Glutamatergic neuron (in vitro differentiated cells): ENCODE results near the gene EPB41. TPM values are rescaled to one million over a fixed set of nuclear protein-coding genes. Genes with fewer than 3 reads are reported as not detected.

Experiments
- DNase-seq: peaks from one replicate; pipeline ENCODE4 v3.0.0; 2022
- H3K27ac Mint-ChIP-seq: one replicate; pipeline ENCODE4 v1.8.0; 2020; ENCODE audit warnings: mild to moderate bottlenecking, mixed read lengths, inconsistent platforms; ENCODE audit not compliant: unreplicated experiment
- H3K27me3 Mint-ChIP-seq: one replicate; pipeline ENCODE4 v1.8.0; 2020; ENCODE audit warnings: mild to moderate bottlenecking, moderate library complexity, mixed read lengths, inconsistent platforms; ENCODE audit not compliant: unreplicated experiment
- H3K36me3 Mint-ChIP-seq: one replicate; pipeline ENCODE4 v1.8.0; 2020; ENCODE audit warnings: mild to moderate bottlenecking, mixed read lengths, inconsistent platforms; ENCODE audit not compliant: unreplicated experiment
- H3K4me1 Mint-ChIP-seq: one replicate; pipeline ENCODE4 v1.8.0; 2020; ENCODE audit warnings: mild to moderate bottlenecking, low read depth, mixed read lengths, inconsistent platforms; ENCODE audit not compliant: unreplicated experiment
- H3K4me3 Mint-ChIP-seq: one replicate; pipeline ENCODE4 v1.8.0; 2020; ENCODE audit warnings: mild to moderate bottlenecking, mixed read lengths, inconsistent platforms; ENCODE audit not compliant: unreplicated experiment
- H3K9me3 Mint-ChIP-seq: one replicate; pipeline ENCODE4 v1.8.0; 2020; ENCODE audit warnings: mild to moderate bottlenecking, moderate library complexity, mixed read lengths, inconsistent platforms; ENCODE audit not compliant: unreplicated experiment
- total RNA-seq: library from RNA; stranded (reverse); fragmentation: NEBNext Ultra II Directional; extraction: Animal tissue kit (Norgen Biotek cat#: 25700); gene quantifications from one replicate; pipeline ENCODE4 v1.2.1, GENCODE V29; 2021; ENCODE audit not compliant: unreplicated experiment
- TF ChIP-seq, protein P1 (sequence below): fragments of 200-600 bp; sonication (generic); IDR thresholded peaks from one replicate; pipeline ENCODE4 v1.5.0; 2021; ENCODE audit not compliant: partially characterized antibody, unreplicated experiment

The EPB41 gene
- total RNA-seq, 1 donor from 2014 or later: 213 TPM

DNA sequence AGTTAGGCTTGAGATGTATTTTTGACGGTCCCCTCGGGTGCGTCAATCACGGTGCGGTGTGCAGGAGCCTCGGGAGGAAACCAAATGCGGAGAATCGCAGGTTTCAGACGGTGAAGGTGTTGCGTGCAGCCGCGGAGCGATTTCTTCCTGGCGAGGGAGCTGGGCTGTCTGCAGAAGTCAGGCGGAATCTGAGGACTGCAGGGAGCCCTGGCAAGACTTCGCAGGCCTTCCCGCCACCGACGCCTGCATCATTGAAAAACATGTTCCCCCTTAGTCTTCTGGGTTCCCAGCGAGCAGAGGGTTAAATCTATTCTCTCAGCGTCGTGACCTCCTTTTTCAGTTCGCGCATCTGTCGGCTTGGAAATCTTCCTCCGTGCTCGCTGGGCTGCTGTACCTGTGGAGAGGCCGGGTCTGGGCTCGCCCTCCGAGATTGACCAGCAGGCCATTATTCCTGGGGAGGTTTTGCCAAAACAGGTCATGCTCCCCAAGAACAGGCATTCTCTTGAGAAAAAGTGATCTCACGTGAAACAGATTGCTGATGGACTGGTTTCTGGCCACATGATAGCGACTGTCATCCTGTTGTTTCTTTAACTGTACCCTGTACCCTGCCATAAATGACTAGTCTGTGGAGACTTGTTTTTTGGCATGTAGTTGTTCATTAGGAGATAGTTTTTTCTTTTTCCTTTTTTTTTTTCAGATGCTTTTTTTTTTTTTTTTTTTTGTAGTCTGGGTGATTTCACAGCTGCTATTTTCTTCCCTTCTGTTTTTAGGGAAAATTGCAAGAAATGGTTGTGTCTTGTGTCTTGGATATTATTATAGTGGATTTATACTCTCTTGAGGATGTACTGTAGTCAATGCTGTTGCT lies 894 bp downstream of the EPB41 start:
- Mint-ChIP-seq H3K36me3 (no peaks in the 10 kb centered on the region), H3K9me3 (peaks cover 16% of the 10 kb centered on the region), H3K4me3 (peak overlapping the region; percentile 97), H3K27me3 (peaks cover 17% of the 10 kb centered on the region), H3K27ac (peak overlapping the region; percentile 100), H3K4me1 (peaks cover 35% of the 10 kb centered on the region)
- DNase-seq: peak; percentile 55
- TF ChIP-seq, protein P1, sequence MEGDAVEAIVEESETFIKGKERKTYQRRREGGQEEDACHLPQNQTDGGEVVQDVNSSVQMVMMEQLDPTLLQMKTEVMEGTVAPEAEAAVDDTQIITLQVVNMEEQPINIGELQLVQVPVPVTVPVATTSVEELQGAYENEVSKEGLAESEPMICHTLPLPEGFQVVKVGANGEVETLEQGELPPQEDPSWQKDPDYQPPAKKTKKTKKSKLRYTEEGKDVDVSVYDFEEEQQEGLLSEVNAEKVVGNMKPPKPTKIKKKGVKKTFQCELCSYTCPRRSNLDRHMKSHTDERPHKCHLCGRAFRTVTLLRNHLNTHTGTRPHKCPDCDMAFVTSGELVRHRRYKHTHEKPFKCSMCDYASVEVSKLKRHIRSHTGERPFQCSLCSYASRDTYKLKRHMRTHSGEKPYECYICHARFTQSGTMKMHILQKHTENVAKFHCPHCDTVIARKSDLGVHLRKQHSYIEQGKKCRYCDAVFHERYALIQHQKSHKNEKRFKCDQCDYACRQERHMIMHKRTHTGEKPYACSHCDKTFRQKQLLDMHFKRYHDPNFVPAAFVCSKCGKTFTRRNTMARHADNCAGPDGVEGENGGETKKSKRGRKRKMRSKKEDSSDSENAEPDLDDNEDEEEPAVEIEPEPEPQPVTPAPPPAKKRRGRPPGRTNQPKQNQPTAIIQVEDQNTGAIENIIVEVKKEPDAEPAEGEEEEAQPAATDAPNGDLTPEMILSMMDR: no peak

DNA sequence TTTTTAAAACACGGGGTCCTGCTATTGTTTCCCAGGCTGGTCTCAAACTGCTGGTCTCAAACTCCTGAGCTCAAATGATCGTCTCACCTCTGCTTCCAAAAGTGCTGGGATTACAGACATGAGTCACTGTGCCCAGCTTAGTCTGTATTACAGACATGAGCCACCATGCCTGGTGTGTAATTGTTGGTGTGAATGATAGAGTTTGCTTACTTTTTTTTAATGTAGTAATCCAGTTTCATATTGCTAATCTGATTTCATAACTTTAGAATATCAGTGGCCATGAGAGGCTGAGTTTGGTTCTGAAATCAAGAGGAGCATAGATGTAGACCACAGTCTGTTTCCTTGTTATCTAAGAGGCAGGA lies 3.4 kb downstream of the EPB41 start:
- TF ChIP-seq, protein P1: no peak
- Mint-ChIP-seq H3K27me3 (peaks cover 12% of the 10 kb centered on the region), H3K27ac (no peak overlapping the region), H3K4me1 (peaks cover 27% of the 10 kb centered on the region), H3K36me3 (no peaks in the 10 kb centered on the region), H3K9me3 (peaks cover 11% of the 10 kb centered on the region), H3K4me3 (peak overlapping the region; percentile 97)
- no peak for DNase-seq

DNA sequence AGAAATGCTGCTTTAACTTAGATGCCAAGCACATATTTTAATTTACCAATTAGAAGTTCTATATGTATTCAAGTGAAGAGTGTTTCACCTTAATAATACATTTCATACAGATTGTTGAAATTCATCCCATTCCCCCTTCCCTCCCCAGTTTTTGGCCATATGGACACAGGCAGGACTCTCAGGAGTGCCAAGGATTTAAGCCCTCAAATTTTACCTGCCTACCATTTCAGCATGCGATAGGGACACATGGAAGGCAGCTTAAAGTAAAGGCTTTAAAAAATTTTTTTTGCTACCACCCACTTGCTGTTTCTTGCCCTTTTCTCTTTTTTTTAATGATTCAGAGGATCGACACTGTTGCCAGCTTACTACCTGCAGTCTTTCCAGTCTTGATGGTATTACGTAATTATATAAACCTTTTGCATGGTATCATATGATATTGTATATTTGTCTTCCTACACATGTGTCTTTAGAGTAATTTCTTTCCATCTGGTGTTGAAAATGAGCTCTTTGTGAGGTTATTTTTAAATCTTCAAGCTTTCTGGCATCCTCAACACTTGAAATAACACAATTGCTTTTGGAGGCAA lies 7.0 kb downstream of the EPB41 start:
- H3K9me3 Mint-ChIP-seq: no peaks in the 10 kb centered on the region
- no peak for DNase-seq
- H3K4me3 Mint-ChIP-seq: no peak overlapping the region
- peak overlapping the region; percentile 4 for H3K27ac Mint-ChIP-seq
- TF ChIP-seq, protein P1: no peak
- H3K27me3 Mint-ChIP-seq: no peaks in the 10 kb centered on the region
- peaks cover 33% of the 10 kb centered on the region for H3K4me1 Mint-ChIP-seq
- H3K36me3 Mint-ChIP-seq: no peaks in the 10 kb centered on the region

DNA sequence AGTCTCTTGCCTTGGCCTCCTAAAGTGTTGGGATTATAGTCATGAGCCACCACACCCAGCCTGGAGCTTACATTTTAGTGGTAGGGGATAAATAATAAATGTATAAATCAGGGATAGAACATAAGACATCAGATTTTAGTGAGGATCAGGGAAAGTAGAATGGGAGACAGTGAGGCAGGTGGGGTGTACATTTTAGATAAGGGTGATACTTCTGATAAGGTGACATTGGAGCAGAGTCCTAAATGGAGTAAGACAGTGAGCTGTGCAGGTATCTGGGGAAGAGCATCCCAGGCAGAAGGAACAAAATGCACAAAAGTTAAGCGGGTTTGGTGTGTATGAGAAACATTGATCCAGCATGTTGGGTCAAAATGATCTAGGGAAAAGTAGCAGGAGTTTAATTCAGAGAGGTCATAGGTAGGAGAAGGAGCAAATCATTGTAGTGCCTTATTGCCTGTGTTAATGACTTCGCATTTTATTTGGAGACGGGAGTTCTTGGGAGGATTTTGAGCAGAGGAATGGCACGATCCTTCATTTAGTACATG lies 11.1 kb downstream of the EPB41 start:
- Mint-ChIP-seq H3K4me1 (peaks cover 39% of the 10 kb centered on the region), H3K27ac (peak overlapping the region; percentile 2), H3K36me3 (no peaks in the 10 kb centered on the region), H3K4me3 (peak overlapping the region; percentile 20), H3K27me3 (peaks cover 2% of the 10 kb centered on the region), H3K9me3 (peaks cover 8% of the 10 kb centered on the region)
- TF ChIP-seq, protein P1: no peak
- DNase-seq: no peak
